Astrocyte (in vitro differentiated cells and primary cell): Measurements from ENCODE around the gene TMCC1.

Experiments
- EZH2 ChIP-seq: IDR thresholded peaks from 2 replicates; pipeline ENCODE4 v1.6.1; 2012; ENCODE audit warnings: mild to moderate bottlenecking, low read length, inconsistent platforms; ENCODE audit not compliant: insufficient read depth
- TF ChIP-seq, protein P1 (sequence below): IDR thresholded peaks from 2 replicates; pipeline ENCODE4 v1.5.1; 2011; ENCODE audit warnings: low read depth, mild to moderate bottlenecking, inconsistent platforms, low read length, moderate library complexity; ENCODE audit not compliant: insufficient read depth

DNA sequence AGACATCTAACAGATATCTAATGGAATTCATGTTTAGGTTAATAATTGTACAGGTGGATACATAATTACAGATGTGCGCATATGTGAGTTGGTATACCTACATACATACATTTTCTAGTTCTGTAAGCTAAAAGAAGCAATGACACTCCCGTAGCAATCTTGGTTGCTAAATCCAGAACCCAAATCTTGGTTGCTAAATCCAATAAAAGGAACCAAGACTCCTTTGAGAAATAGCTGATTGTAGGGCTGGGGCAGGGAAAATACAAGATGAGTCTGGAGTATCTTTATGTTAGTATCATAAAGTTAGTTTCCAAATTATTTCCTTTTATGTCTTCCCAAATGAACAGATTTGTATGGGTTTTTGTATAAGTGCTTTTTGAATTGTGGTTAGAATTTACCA, 135.2 kb downstream of the TMCC1 start:
- TF ChIP-seq, protein P1, sequence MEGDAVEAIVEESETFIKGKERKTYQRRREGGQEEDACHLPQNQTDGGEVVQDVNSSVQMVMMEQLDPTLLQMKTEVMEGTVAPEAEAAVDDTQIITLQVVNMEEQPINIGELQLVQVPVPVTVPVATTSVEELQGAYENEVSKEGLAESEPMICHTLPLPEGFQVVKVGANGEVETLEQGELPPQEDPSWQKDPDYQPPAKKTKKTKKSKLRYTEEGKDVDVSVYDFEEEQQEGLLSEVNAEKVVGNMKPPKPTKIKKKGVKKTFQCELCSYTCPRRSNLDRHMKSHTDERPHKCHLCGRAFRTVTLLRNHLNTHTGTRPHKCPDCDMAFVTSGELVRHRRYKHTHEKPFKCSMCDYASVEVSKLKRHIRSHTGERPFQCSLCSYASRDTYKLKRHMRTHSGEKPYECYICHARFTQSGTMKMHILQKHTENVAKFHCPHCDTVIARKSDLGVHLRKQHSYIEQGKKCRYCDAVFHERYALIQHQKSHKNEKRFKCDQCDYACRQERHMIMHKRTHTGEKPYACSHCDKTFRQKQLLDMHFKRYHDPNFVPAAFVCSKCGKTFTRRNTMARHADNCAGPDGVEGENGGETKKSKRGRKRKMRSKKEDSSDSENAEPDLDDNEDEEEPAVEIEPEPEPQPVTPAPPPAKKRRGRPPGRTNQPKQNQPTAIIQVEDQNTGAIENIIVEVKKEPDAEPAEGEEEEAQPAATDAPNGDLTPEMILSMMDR: no peak
- no peak for TF ChIP-seq EZH2
